ENCODE data around the gene CA9. TPM values are rescaled to one million over a fixed set of nuclear protein-coding genes. Genes with fewer than 3 reads are reported as not detected.
"Not testable (repeated sequence)": the region's sequence is repeated elsewhere in the genome, so short reads cannot be mapped to it uniquely, and the experiment has no call there.

Gene CA9
- total and polyA plus RNA-seq, 9 of the 15 experiments (the other 6 are each of a cell fraction or from before 2014, with no cell fraction given) = 0.15 to 10.6 (median 0.60) TPM; not detected in 4

GRCh38 chr9:35643046-35643445, 30.7 kb upstream of the CA9 start (continued):
- TF ChIP-seq ASH1L (IDR thresholded peaks at IDR 0.05; ENCODE audit: borderline replicate concordance, low read depth, partially characterized antibody) = no peak
- no peak for TF ChIP-seq COPS2 (conservative IDR thresholded peaks at IDR 0.05)
- no peak for TF ChIP-seq FOXK2 (conservative IDR thresholded peaks at IDR 0.05 in 1 of 2, IDR thresholded peaks at IDR 0.05 in 1 of 2; ENCODE audit: low read depth in 2 of 2)

GRCh38 chr9:35645736-35646135, 28.0 kb upstream of the CA9 start:
- H3K9me3 ChIP-seq (replicated peaks; ENCODE audit: control insufficient read depth, insufficient read depth, low read depth, low read length); H3K36me3 ChIP-seq (ENCODE audit: control insufficient read depth, insufficient read depth, low read length); H3K27ac ChIP-seq (ENCODE audit: extremely low read depth, low read depth, low read length); H3K9me1 ChIP-seq (ENCODE audit: control insufficient read depth, insufficient read depth, low read length); ATAC-seq; DNase-seq (ENCODE audit: extremely low read depth in 1 of 4, low spot score in 3 of 4); H3K79me2 ChIP-seq (ENCODE audit: control insufficient read depth, insufficient read depth, low read length); H3K9ac ChIP-seq (ENCODE audit: insufficient read depth in 1 of 2, low read depth in 2 of 2, low read length in 2 of 2); H4K20me1 ChIP-seq (replicated peaks; ENCODE audit: control insufficient read depth, insufficient read depth, low read length); BruUV-seq (replicated peaks); H3K27me3 ChIP-seq (ENCODE audit: control insufficient read depth in 2 of 2, insufficient read depth in 2 of 2, low read length in 2 of 2); FAIRE-seq: not testable (repeated sequence)
- Histone ChIP-seq H3K4me3 (peak overlapping the region; percentile 49), H3K4me2 (ENCODE audit: insufficient read depth, low read length) (0 out of 2 replicates have a peak overlapping the region, but pooled peaks have one; percentile 84), H3K4me1 (replicated peaks in 1 of 2; ENCODE audit: control insufficient read depth in 2 of 2, insufficient read depth in 2 of 2, low read length in 2 of 2) (peaks cover 29 to 31% of the 10 kb centered on the region in 2 experiments), H2AFZ (ENCODE audit: low read depth, low read length) (peak overlapping the region; percentile 96; the same call in 1 of the 2 replicates)
- in situ Hi-C loops (cut with MboI) (loop anchor here (5.0 kb wide), 1 partner anchor 38 kb away; the partner anchor contains the start of gene TESK1), intact Hi-C loops (cut with micrococcal nuclease) (loop anchor here (5.0 kb wide), 1 partner anchor 237 kb away; no protein-coding TSS in a partner anchor)
- POLR2A ChIA-PET = interaction anchor here (0.5 to 2.7 kb wide), 5 partner anchors 11 to 594 kb away, joined by 3 to 14 read pairs (median 3); partner anchors contain the start of genes CCDC107 and RMRP
- CTCF ChIA-PET (ENCODE audit: low intra/inter-chr PET ratio) = interaction anchor here (1.3 kb wide), 1 partner anchor 180 kb away, joined by 5 read pairs; no protein-coding TSS in a partner anchor
- WGBS (ENCODE audit: insufficient coverage, low coverage, missing lambda C conversion rate) = 80% methylated on average over 6 of the region's 10 CpGs

Data from K562 (cell line).